NT2/D1 (cell line): Measurements from ENCODE around the gene GPX4.

Source experiments
- YY1 ChIP-seq: IDR thresholded peaks from 2 replicates; pipeline ENCODE4 v1.6.1; 2011; ENCODE audit not compliant: insufficient read length, insufficient read depth
- ZNF274 ChIP-seq: IDR thresholded peaks from 2 replicates; pipeline ENCODE4 v1.6.1; 2011; ENCODE audit warnings: mild to moderate bottlenecking, low read depth, low read length

- no peak for TF ChIP-seq YY1
- no peak for TF ChIP-seq ZNF274
These were observed 48.3 kb downstream of the GPX4 start for GRCh38 chr19:1151917-1152587.
